HUDEP-2 (cell line): ENCODE measurements around the gene CLEC18B.
"Not testable (repeated sequence)": the region's sequence is repeated elsewhere in the genome, so short reads cannot be mapped to it uniquely, and the experiment has no call there.

Experiments used
- DNase-seq, 76 experiments: peaks; one replicate each; lab custom pipeline; 2025; ENCODE audit not compliant: unreplicated experiment in 76 of 76; lab: John Stamatoyannopoulos, UW

Gene CLEC18B

GRCh38 chr16:74446866-74447265, 25.6 kb upstream of the CLEC18B start:
- no peak for DNase-seq

- not testable (repeated sequence) for DNase-seq
Measured at GRCh38 chr16:74443624-74444346, 22.5 kb upstream of the CLEC18B start.

- DNase-seq, result no peak
Measured at GRCh38 chr16:74439685-74440084, 18.4 kb upstream of the CLEC18B start.

- DNase-seq, result peak in 3 of 76 experiments; percentile 2 to 12 (median 8)
Measured at GRCh38 chr16:74438492-74438979, 17.3 kb upstream of the CLEC18B start.

GRCh38 chr16:74431516-74431915, 10.2 kb upstream of the CLEC18B start:
- DNase-seq, result no peak

- DNase-seq, result peak in 34 of 76 experiments; percentile 3 to 51 (median 18)
Measured at GRCh38 chr16:74430036-74430712, 8.9 kb upstream of the CLEC18B start.

GRCh38 chr16:74428493-74428892, 7.2 kb upstream of the CLEC18B start:
- not testable (repeated sequence) for DNase-seq

GRCh38 chr16:74425751-74426150, 4.5 kb upstream of the CLEC18B start:
- not testable (repeated sequence) for DNase-seq

- not testable (repeated sequence) for DNase-seq
Measured at GRCh38 chr16:74423721-74424120, 2.4 kb upstream of the CLEC18B start.

GRCh38 chr16:74422086-74422485, 808 bp upstream of the CLEC18B start:
- DNase-seq, result not testable (repeated sequence)

GRCh38 chr16:74421482-74421785, 156 bp upstream of the CLEC18B start:
- DNase-seq, result not testable (repeated sequence)

- not testable (repeated sequence) for DNase-seq
Measured at GRCh38 chr16:74419811-74420210, 1.5 kb downstream of the CLEC18B start.

- not testable (repeated sequence) for DNase-seq
Measured at GRCh38 chr16:74417897-74418296, 3.4 kb downstream of the CLEC18B start.

- not testable (repeated sequence) for DNase-seq
Measured at GRCh38 chr16:74413920-74414319, 7.4 kb downstream of the CLEC18B start.

GRCh38 chr16:74413485-74413884, 7.8 kb downstream of the CLEC18B start:
- DNase-seq, result not testable (repeated sequence)

GRCh38 chr16:74412775-74413390, 8.4 kb downstream of the CLEC18B start:
- DNase-seq, result not testable (repeated sequence)

GRCh38 chr16:74412138-74412774, 9.0 kb downstream of the CLEC18B start:
- not testable (repeated sequence) for DNase-seq

GRCh38 chr16:74410981-74411380, 10.3 kb downstream of the CLEC18B start:
- not testable (repeated sequence) for DNase-seq

GRCh38 chr16:74410057-74410957, 11.0 kb downstream of the CLEC18B start:
- DNase-seq, result not testable (repeated sequence)
